OCI-LY3 (cell line): Measurements from ENCODE around the gene DENND1C.

Experiments used
- EZH2phosphoT487 ChIP-seq: fragments of 200-600 bp; shearing (Covaris generic); IDR thresholded peaks from 2 replicates; pipeline ENCODE4 v1.6.1; 2018; ENCODE audit warnings: antibody characterized with exemption, mixed run types, low read depth
- TF ChIP-seq, protein P1 (sequence below): fragments of 200-600, 300-600 bp; sonication (generic); IDR thresholded peaks from 2 replicates; pipeline ENCODE4 v1.5.1; 2014; ENCODE audit warnings: antibody characterized with exemption, low read length, low read depth

DNA sequence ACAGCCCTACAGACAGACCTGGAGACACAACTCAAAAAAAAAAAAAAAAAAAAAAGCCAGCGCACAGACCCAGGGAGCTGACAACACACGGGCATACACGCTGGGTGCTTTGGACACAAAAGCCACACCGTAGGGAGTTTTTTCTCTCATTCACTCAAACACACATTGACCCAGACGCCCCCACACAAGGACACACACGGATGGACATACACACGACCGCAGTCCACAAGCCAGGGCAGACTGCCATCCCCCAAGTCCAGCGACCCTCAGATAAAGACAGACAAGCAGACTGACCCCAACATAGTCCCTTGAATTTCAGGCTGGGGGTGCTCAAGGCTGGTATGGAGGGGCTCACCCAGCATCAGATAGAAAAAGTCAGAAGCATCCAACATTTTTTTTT lies 32.5 kb upstream of the DENND1C start:
- TF ChIP-seq, protein P1, sequence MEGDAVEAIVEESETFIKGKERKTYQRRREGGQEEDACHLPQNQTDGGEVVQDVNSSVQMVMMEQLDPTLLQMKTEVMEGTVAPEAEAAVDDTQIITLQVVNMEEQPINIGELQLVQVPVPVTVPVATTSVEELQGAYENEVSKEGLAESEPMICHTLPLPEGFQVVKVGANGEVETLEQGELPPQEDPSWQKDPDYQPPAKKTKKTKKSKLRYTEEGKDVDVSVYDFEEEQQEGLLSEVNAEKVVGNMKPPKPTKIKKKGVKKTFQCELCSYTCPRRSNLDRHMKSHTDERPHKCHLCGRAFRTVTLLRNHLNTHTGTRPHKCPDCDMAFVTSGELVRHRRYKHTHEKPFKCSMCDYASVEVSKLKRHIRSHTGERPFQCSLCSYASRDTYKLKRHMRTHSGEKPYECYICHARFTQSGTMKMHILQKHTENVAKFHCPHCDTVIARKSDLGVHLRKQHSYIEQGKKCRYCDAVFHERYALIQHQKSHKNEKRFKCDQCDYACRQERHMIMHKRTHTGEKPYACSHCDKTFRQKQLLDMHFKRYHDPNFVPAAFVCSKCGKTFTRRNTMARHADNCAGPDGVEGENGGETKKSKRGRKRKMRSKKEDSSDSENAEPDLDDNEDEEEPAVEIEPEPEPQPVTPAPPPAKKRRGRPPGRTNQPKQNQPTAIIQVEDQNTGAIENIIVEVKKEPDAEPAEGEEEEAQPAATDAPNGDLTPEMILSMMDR: no peak
- TF ChIP-seq EZH2phosphoT487: no peak
